Fibroblast of skin of right biceps (primary cell): ENCODE results near the gene PRR5L.
A peak's percentile ranks its signal among the peaks of the same experiment; 100 is the strongest.
"Not testable (repeated sequence)": the region's sequence is repeated elsewhere in the genome, so short reads cannot be mapped to it uniquely, and the experiment has no call there.

Experiments
- DNase-seq: peaks from one replicate; pipeline ENCODE4 v3.0.0-alpha.2; 2013

PRR5L gene

GRCh38 chr11:36511062-36511461 lies 215.0 kb downstream of the PRR5L start:
- DNase-seq = not testable (repeated sequence)

DNA sequence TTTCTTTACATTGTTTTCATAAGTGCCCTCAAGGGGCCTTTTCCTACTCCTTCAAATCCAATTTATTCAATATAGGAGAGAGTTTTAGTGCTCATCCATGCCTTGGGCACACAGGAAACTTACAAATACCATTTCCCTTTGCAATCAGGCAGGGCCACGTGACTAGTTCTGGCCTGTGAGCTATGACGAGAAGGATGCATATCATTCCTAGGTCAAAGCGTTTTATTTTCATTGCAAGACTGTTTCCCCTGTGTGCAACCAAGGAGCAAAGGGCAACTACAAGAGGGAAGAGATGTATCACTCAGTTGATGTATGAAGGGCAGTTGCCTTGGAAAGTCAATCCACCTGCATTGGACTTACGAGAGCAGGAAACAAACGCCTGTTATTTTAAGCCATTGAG lies 215.9 kb downstream of the PRR5L start:
- DNase-seq = no peak

GRCh38 chr11:36513965-36514364 lies 217.9 kb downstream of the PRR5L start:
- peak; percentile 17 for DNase-seq
